GM19238 (cell line): ENCODE measurements around the gene RNF144A.
A peak's percentile ranks its signal among the peaks of the same experiment; 100 is the strongest.

ENCODE experiments used
- DNase-seq: peaks from one replicate; pipeline ENCODE4 v3.0.0; 2011; ENCODE audit warnings: low spot score; ENCODE audit not compliant: insufficient read length

The RNF144A gene

DNA sequence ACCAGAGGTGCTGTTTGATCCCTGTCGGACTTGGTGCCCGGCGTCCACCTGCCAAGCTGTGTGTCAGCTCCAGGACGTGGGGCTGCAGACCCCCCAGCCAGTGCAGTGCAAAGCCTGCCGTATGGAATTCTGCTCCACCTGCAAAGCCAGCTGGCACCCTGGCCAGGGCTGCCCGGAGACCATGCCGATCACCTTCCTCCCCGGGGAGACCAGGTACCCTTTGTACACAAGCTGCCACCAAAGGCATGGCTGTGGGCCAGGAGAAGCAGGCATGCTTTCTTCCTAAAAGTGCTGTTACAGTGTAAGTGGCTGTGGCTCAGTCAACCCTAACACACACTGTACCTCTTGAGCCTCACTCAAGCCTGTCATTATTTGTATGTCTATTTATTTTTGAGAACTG, 103.3 kb downstream of the RNF144A start:
- DNase-seq = no peak

- no peak for DNase-seq
Measured at GRCh38 chr2:7020939-7021470, 103.8 kb downstream of the RNF144A start.

- no peak for DNase-seq
Measured at GRCh38 chr2:7022492-7023385, 105.5 kb downstream of the RNF144A start.

- DNase-seq = no peak
Measured at GRCh38 chr2:7023542-7023941, 106.3 kb downstream of the RNF144A start.

- DNase-seq = no peak
Measured at GRCh38 chr2:7024261-7024660, 107.0 kb downstream of the RNF144A start.

DNA sequence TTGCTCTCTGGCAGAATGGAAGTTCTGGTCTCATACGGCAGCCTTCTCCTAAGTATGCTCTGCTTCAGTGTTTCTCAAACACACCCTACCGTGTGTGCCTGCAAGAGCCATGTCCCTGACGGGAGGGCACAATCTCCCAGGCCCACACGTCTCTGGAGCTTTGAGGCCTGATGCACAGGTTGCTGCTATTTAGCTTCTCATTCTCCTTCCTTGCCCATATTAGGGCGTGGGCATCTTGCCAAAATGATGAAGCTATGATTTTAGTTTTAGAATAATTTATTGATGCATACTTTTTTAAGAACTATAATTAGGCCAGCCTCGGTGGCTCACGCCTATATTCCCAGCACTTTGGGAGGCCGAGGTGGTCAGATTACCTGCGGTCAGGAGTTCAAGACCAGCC, 107.9 kb downstream of the RNF144A start:
- no peak for DNase-seq

- DNase-seq = no peak
Measured at GRCh38 chr2:7026742-7027141, 109.5 kb downstream of the RNF144A start.

DNA sequence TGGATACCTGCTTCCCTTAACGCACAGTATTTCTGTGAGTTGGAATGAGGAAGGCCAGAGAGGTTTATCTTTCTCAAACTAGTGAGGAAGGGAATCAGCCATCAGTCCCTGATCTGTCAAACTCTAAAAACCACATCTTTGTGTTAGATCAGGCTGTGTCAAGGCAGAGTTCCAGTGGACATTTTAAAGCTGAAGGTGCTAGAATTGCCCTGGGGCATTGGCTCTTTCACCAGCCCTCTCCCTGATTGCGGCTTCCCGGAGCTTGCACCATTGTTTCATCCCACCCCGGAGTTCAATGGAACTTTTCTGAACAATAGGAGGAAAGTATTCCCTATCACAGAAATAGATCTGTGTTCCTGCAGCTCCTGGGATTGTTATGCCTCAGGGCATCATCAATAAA, 110.2 kb downstream of the RNF144A start:
- no peak for DNase-seq

GRCh38 chr2:7027956-7028655, 110.9 kb downstream of the RNF144A start:
- no peak for DNase-seq

- no peak for DNase-seq
Measured at GRCh38 chr2:7028846-7029245, 111.6 kb downstream of the RNF144A start.

DNA sequence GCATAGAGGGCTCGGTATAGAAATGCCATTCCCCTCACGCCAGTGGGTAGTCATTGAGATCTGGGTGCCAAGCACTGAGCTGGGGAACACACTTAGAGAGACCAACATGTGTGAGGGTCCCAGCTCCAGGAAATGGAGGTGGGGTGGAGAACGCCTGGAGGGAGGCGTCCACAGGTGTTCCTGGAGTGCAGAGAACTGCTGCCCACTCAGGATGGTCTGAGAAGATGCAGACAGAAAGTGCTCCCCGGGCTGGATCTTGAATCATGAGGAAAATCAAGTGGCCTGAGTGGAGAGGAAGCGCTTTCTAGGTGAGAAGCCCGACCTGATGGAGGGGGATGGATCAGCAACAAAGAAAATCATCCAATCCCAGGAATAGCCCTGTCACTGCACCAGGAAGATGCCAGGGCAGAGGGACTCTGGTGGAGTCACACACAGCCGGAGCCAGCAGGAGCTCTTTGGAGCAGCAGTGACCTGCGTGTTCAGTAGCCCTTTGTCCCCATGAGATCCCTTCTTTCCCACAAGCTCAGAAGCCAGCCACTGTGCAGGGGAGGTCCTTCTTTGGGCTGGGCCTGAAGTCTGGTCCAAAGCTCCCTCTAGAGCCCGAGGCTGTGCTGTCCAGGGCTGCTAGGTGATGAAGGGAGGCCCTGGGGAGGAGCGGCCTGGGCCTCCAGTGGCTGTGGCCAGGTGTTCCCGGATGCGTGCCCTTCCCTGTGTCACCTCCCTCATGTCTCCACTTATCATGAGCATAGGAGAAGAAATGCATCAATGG, 112.3 kb downstream of the RNF144A start:
- no peak for DNase-seq

DNA sequence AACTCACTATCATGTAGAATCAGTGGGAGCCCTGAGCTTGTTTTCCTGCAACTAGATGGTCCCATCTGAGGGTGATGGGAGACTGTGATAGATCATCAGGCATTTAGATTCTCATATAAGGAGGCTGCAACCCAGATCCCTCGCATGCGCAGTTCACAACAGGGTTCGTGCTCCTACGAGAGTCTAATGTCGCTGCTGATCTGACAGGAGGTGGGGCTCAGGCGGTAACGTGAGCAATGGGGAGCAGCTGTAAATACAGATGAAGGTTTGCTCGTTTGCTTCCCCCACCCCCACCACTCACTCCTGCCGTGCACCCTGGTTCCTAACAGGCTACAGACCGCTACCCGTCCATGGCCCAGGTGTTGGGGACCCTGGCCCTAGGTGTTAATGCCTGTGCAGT, 113.6 kb downstream of the RNF144A start:
- no peak for DNase-seq

- no peak for DNase-seq
Measured at GRCh38 chr2:7031547-7032245, 114.5 kb downstream of the RNF144A start.

DNA sequence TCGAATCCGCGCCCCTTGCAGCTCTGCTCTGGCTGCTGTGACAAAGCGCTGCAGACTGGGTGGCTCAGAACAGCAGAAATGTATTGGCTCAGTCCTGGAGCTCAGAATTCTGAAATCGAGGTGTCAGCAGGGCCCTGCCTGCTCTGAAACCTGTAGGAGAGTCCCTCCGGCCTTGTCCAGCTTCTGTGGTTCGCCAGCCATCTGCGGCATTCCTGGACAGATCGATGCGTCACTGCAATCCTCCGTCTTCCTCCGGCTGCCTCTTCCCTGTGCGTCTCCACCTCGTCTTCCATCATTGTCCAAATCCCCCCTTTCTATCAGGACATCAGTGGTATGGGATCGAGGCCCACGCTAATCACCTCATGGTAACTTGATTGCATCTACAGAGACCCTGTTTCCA, 115.2 kb downstream of the RNF144A start:
- no peak for DNase-seq

GRCh38 chr2:7033136-7033960, 116.1 kb downstream of the RNF144A start:
- DNase-seq = no peak

- DNase-seq = no peak
Measured at GRCh38 chr2:7034303-7034702, 117.1 kb downstream of the RNF144A start.

- DNase-seq = no peak
Measured at GRCh38 chr2:7035884-7036283, 118.7 kb downstream of the RNF144A start.

- DNase-seq = peak; percentile 58
Measured at GRCh38 chr2:7037340-7038333, 120.4 kb downstream of the RNF144A start.

GRCh38 chr2:7040547-7040946, 123.3 kb downstream of the RNF144A start:
- DNase-seq = no peak
